Stimulated activated CD8-positive, alpha-beta memory T cell treated with anti-CD3 and anti-CD28 coated beads, Interleukin-7, amount 100 ng/mL, for 1 hour (primary cell): ENCODE results near the gene FOSL2.

ENCODE experiments used
- DNase-seq, 2 donors: peaks; one replicate each; pipeline ENCODE4 v3.0.0-alpha.2; 2020; ENCODE audit warnings: low read depth in 2 of 2

The FOSL2 gene

GRCh38 chr2:28392297-28393113, at the start of gene FOSL2:
TSS of gene FOSL2 (plus strand) at chr2:28392858. CDS start at chr2:28393721, 863 bp downstream.
- DNase-seq: peak; percentile 77 to 79

- DNase-seq: no peak
Observed at GRCh38 chr2:28343184-28343942, 49.3 kb upstream of the FOSL2 start.

GRCh38 chr2:28343971-28344715, 48.5 kb upstream of the FOSL2 start:
- DNase-seq: no peak

- DNase-seq: no peak
Observed at GRCh38 chr2:28344756-28345373, 47.8 kb upstream of the FOSL2 start.

- DNase-seq: no peak
Observed at GRCh38 chr2:28345619-28346018, 47.0 kb upstream of the FOSL2 start.

GRCh38 chr2:28346587-28346986, 46.1 kb upstream of the FOSL2 start:
- DNase-seq: no peak

GRCh38 chr2:28347193-28347592, 45.5 kb upstream of the FOSL2 start:
- no peak for DNase-seq

GRCh38 chr2:28347596-28347995, 45.1 kb upstream of the FOSL2 start:
- no peak for DNase-seq

- peak in 1 of 2 donors; percentile 30 for DNase-seq
Observed at GRCh38 chr2:28348149-28348567, 44.5 kb upstream of the FOSL2 start.

GRCh38 chr2:28348921-28349320, 43.7 kb upstream of the FOSL2 start:
- no peak for DNase-seq

- DNase-seq: no peak
Observed at GRCh38 chr2:28349546-28350165, 43.0 kb upstream of the FOSL2 start.

GRCh38 chr2:28350196-28350595, 42.5 kb upstream of the FOSL2 start:
- DNase-seq: no peak

- no peak for DNase-seq
Observed at GRCh38 chr2:28350791-28351285, 41.8 kb upstream of the FOSL2 start.

GRCh38 chr2:28351621-28352020, 41.0 kb upstream of the FOSL2 start:
- DNase-seq: no peak

- DNase-seq: no peak
Observed at GRCh38 chr2:28352104-28352503, 40.6 kb upstream of the FOSL2 start.

GRCh38 chr2:28352610-28353195, 40.0 kb upstream of the FOSL2 start:
- no peak for DNase-seq

GRCh38 chr2:28354920-28355520, 37.6 kb upstream of the FOSL2 start:
- DNase-seq: no peak

- DNase-seq: no peak
Observed at GRCh38 chr2:28355521-28356094, 37.0 kb upstream of the FOSL2 start.

- no peak for DNase-seq
Observed at GRCh38 chr2:28356095-28356911, 36.4 kb upstream of the FOSL2 start.
